Left ventricle myocardium superior (tissue), 1 donor: ENCODE results near the gene FBXL14. TPM values are rescaled to one million over a fixed set of nuclear protein-coding genes. Genes with fewer than 3 reads are reported as not detected.

Experiments
- ATAC-seq: fragments of 200-7000 bp; cut with Tn5 transposase; one replicate; pipeline ENCODE4 v1.9.1; 2020; ENCODE audit warnings: mild to moderate bottlenecking, moderate library complexity
- DNase-seq: peaks from one replicate; pipeline ENCODE4 v3.0.0-alpha.2; 2020
- intact Hi-C: fragments of 100-400 bp; cut with micrococcal nuclease; formaldehyde crosslinking; loops from one replicate; pipeline ENCODE4 v1.11.0; 2022
- total RNA-seq: library from RNA; stranded (reverse); fragmentation: NEBNext Ultra II Directional; extraction: Animal tissue kit (Norgen Biotek cat#: 25700); gene quantifications from one replicate; pipeline ENCODE4 v1.2.1, GENCODE V29; 2021
- donor health status: DM: no; HTN: yes; CAD: no; lungs with severe emphysema.

FBXL14 gene
- total RNA-seq, 1 donor from 2014 or later = 7.7 TPM

DNA sequence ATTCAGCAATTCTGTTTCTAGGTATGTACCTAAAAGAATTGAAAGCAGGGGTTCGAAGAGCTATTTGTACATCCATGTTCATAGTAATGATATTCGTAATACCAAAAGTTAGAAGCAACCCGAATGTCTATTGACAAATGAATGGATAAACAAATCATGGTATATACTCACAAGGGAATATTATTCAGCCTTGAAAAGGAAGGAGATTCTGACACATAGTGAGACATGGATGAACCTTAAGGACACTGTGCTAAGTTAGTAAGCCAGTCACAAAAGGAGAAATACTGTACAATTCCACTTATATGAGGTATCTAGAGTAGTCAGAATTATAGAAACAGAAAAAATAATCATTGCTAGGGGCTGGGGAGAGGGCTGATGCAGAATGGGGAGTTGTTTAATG is 4.4 kb upstream of the FBXL14 start:
- intact Hi-C loops = no loop called here
- DNase-seq (no peak), ATAC-seq (no peak)

DNA sequence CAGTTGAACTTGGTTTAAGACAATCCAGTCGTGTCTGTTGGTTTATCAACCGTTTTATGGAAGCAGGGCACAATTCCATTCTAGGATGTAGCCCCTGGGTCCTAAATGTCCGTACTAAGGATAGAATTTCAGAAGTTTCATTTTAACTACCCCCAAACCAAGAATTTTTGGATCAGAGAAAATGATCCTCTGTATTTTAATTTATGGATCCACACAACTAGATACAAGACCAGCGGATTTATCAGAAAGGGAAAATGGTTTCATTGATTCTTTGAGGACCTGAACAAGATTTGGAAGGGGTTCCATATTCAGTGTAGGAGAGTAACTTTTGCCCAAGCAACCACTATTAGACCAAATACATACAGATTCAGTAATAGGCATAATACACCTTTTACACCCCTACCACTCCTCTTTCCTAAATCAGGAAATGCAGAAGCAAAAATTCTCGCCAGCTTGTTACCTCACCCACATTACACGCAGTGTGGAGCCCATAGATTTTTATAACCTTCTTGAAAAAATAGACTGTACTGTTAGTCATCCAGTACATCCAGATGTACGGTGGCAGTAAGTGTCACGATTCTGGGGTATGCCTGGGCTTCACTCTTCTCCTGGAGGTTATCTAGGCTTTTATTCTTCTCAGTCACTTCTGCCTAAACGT is 1.4 kb upstream of the FBXL14 start:
- DNase-seq (no peak), ATAC-seq (no peak)
- intact Hi-C loops = no loop called here

DNA sequence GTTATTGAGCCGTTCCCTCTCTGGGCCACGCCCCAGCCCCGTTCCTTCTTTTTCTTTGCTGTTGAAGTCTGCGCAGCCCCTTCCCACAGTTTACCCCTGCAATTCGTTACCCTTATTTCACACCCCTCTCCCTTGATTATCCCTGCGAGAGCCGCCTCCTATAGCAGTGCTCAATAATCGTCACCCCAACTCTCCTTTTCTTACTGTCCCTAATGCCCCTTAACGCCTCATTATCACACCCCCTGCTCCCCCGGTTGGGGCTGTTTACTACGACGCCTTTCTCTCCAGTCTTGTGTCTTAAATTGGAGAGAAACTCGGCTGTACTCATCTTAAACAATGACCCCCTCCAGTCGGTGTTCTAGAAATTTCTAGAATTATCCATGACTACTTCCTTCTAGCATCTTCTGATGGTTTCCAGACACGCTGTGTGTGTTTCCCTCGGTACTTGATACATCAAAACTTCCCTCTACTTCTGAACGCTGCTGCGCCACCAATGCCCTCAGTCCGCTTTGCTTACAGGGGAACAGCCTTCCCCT is 713 bp upstream of the FBXL14 start:
- DNase-seq (no peak), ATAC-seq (peak; percentile 18)
- intact Hi-C loops = no loop called here

DNA sequence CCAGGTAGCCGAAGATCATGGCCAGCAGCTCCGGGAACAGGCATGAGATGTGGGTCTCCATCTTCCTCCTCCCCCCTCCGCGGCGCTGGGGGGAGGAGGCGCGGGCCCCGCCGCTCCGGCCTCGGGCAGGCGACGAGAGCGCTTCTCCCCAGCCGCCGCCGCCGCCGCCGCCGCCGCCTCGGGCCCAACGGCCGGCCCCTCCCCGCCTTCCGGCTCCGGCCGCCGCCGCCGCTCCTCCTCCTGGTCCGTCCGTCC is 448 bp downstream of the FBXL14 start:
- DNase-seq = no peak
- intact Hi-C loops = no loop called here
- peak; percentile 54 for ATAC-seq

DNA sequence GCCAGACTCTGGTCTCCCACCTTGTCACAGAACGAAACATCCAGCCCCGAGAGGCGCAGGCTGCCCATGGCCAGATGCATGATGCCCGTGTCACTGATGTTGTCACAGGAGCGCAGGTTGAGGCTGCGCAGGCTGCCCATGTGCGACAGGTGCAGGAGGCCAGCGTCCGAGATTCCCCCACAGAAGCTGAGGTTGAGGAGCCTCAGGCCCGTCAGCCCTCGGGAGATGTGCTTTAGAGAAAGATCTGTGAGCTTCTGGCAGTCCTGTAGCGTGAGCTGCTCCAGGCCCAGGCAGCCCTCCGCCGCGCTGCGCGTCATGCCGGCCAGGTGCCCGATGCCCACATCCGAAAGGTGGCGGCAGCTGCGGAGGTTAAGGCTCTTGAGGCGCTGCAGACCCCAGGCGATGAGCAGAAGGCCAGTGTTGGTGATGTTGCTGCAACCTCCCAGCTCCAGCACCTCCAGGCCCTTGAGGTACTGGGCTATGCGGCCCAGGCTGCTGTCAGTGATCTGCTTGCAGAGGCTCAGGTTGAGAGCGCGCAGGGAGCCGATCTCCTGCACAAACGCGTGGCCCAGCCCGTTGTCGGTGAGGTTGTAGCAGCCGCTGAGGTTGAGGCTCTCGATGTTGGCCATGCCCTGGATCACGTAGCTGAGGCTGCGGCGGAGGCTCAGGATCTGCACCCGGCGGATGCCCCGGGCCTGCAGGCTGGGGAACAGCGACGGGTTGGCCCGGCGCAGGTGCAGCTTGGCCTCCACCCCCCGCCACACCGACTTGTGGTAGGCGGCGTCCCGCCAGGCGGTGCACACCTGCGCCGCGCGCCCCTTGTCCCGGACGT is 991 bp downstream of the FBXL14 start:
- intact Hi-C loops = no loop called here
- DNase-seq (peak; percentile 58), ATAC-seq (peak; percentile 6)

DNA sequence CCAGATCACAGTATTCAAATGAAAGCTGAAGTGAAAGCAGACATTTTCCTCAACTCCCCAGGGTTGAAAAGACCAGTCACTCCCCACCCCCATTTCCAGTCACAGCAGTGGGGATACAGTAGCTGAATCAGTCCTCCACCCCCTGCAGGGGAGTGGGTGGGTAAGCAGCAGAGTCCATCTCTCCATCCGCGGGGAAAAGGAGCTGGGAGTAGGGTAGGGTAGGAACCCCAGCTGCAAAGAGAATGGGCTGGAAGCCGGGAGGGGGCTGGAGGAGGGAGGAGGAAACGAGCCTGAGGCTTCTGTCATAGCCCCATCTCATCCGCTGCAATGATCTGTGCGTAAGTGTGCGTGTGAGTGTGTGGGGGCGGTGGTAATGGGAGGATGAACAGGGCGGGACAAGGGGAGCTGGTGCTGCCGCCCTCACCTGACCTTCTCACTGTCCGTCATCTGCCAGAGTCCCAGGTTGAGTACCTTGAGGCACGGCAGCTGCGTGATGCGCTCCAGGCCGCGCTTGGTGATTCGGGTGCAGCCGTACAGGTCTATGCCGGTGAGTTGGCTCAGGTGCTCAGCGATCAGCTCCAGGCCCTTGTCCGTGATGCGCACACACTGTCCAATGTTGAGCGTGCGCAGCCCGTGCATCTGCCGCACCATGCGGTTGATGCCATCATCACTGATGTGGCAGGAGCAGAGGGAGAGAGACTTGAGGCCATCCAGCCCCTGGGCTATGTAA is 1.8 kb downstream of the FBXL14 start:
- DNase-seq = no peak
- ATAC-seq = peak; percentile 5
- intact Hi-C loops = no loop called here

DNA sequence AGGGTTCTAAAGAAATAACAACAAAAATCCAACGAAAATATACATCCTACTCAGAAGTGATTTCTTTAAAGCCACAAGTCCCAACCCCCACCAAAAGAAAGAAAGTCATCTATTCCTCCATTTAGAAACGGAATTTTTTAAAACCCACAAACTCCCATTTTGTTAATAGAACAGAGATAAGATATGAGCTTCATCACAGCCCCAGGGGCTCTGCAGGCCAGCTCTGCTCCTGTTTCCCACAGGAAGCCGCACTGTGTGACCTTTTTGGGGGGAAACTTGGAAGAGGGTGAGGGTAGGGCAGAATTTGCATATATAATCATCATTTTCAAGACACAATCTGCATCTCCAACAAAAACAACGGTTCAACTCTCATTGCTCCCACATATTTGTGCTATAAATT is 2.8 kb downstream of the FBXL14 start:
- no peak for DNase-seq
- intact Hi-C loops = no loop called here
- ATAC-seq = no peak

DNA sequence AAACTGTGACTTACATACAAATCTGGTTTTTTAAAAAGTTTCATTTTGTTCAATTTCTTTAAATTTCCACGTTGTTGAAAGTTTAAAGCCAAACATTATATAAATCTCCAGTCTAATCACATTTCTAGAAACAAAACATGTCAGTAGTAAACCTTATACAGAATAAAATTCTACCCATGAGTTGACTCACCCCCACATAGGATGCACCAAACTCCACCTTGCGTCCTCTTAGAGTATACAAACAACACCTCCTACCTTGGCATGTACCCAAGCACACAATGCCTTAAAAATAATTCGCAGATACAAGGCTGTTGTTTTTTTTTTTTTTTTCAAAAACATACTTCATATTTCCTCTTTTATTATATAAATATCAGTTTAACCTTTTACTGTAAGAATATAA is 3.3 kb downstream of the FBXL14 start:
- intact Hi-C loops = no loop called here
- ATAC-seq = no peak
- no peak for DNase-seq

DNA sequence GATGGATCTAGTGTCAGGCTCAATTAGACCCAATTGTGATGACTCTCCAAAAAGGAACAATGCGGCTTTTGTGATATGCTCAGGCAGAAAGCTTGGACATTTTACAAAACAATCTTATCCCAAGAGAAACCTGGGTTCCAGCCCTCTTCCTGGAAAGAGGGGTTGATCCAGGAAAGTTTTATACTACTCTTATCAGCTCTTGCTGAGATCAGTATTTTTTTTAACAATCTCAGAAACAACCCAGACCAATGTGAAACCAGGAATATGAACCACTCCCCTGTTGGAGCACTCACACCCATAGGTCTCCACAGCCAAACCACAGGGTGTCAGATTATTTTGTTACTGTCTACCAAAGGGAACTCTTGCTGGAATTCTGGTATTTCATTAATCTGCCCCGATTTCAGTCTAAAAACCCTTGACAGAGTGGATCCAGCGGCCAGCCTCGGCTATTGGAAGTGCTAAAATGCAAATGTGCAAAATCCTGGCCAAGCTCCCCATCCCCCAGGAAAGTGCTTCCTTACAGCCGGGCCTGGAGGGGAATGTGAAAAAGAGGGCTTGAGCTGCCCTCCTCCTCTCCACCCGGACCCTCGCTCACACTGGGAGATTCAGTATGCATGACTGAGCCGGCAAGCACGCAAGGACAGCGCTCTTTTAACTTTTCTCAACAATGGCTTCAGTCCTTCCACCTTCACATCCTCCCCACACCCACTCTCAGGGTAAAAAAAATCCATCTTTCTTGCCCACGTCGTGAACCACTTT is 4.0 kb downstream of the FBXL14 start:
- intact Hi-C loops = no loop called here
- ATAC-seq = peak; percentile 40
- no peak for DNase-seq

DNA sequence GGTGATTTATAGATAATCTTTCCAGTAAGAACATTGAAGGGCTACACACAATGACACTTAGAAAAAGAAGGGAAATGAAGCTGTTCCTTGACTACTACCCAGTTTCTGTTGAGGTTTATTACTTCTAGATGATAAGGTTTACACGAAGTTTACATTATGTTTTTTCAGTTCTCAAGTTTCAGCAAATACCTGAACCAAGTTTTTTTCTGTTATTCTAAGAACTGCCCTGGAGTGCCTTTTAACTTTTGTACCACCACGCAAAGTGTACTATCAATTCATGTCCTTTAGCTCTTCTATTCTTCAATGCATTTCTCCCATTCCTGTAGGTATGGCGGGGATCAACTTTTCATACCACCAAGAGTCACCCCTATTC is 5.8 kb downstream of the FBXL14 start:
- intact Hi-C loops = no loop called here
- DNase-seq = no peak
- no peak for ATAC-seq

DNA sequence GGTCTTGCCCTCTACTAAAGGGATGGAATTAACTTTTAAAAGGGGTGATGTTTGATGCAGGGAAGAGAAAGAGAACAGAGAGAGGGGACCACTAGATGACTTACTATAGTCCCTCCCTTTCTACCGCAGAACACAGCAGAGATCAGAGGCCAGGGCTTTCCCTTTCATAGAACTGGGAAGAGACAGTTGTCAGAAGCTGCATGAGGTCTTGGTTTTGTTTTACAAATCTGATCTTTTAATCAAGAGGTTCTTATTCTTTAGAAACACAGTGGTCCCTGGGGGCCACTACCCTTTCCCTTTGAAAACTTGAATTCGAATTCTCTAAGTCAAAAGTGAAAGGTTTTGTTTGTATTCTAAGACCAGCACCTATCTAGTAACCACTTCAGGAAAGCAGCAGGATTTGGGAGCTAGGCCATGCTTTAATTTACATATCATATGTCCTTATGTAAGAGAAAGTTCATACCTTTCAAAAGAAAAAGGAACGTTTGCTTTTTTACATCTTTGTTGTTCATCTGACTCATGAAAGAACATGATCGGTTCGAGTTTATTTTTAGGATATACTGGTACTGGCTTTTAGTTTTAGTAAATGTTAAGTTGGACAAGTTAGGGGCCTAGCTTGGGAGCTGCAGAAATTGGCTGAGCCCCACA is 6.3 kb downstream of the FBXL14 start:
- no peak for ATAC-seq
- no peak for DNase-seq
- intact Hi-C loops = no loop called here

DNA sequence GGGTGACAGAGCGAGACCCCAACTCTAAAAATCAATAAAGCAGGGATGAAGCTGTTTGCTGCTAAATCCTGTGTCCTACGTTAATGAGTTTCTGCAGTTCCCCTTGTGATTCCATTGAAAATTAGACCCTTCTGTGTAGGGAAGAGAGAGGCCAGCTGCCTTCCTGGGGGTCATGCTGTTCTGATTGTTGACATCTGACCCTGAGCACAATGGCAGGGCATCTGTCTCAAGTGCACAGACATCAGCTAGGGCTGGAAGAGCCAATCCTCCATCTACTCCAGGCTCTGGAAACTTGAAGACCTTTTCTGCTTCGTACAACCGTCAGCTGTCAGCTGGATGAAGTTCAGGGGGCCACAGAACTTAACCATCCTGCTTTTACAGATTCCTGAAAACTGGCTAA is 10.1 kb downstream of the FBXL14 start:
- no peak for ATAC-seq
- intact Hi-C loops = no loop called here
- DNase-seq = no peak

DNA sequence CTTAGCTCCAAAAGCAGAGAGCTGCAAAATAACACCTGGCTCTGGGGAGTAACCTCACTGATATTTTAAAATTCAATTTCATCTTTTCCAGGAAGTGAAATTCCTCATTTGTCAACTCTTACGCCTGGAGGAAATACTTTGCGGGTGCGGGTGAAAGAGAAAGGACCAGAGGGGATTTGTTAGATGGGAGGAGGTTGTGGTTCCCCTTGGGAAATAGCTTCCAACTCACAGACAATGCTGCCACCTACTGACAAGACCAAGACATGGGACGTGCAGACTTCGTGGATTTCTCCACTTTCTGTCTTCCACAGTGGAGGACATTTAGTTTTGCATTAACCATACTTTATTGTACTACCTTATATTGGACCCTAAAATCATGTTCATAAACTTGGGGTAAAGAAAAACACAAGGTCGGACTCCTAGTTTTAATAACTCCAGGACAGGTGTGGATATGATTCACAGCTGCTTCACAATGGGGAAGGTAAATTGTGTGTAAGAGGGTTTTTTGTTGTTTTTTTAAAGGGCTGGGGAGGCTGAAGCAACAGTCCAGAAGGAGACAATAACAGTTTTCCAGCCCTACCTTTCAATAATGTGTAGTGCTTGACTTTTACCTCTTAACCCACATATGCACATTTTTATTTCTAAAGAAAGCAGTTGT is 10.8 kb downstream of the FBXL14 start:
- intact Hi-C loops = no loop called here
- DNase-seq = no peak
- ATAC-seq = peak; percentile 83

DNA sequence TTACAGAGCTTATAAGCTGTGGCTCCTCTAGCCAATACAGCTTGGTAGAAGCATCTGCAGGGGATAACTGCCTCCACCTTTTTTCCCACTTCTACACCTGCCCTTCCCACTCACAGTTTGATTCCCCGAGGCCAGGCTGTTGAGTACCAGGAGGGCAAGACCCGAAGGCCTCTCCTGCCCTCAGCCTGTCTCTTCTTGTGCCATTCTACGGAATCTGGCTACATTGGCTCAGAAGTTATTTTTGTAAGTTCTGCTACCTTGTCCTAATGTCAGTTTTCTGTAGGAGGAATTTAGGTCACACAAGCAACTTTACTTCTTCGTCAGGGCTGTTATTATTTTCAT is 11.7 kb downstream of the FBXL14 start:
- DNase-seq (no peak), ATAC-seq (no peak)
- intact Hi-C loops = no loop called here

DNA sequence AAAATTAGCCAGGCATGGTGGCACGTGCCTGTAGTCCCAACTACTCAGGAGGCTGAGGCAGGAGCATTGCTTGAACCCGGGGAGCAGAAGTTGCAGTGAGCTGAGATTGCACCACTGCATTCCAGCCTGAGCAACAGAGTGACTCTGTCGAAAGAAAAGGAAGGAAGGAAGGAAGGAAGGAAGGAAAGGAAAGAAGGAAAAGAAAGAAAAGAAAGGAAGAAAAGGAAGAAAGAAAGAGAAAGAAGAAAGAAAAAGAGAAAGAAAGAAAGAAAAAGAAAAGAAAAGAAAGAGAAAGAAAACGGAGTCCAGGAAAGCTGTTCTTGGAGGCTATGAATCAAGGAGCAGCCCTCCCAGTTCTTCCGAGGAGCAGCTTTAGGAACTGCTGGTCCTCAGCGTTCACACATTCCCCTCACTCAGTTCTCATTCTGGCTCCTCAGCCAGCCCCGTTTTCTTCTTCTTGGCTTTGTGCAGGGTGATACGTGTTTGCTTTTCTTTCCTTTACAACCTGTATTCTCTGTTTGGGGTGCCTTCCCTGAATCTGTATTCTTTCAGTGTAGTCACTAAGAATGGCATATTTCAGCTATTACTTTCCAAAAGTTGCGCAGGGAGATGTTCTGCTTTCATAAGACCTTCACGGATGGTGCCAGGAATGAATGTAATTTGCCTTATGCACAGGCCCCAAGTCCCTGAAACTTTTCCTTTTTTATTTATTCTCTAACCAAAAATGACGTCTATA is 12.2 kb downstream of the FBXL14 start:
- ATAC-seq (no peak), DNase-seq (no peak)
- intact Hi-C loops = no loop called here

DNA sequence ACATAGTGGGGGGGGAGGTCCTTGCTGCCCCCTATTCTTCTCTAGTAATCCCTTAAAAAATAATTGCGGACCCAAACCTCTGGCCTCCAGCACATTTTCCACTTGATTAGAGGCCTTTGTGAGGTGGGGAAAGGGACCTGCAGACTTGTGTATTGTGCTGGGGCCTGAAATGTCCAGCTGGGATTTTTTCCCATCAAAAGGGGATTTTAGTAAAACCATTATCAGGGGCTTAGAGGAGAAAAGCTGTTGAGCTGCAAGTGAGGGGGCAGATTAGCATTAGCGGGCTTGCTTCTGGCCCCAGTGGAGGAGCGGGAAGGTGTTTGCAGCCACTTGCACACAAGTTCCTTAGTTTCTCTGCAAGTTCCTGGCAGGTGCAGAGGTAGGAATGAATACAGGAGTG is 13.9 kb downstream of the FBXL14 start:
- ATAC-seq = no peak
- DNase-seq = no peak
- intact Hi-C loops = no loop called here

DNA sequence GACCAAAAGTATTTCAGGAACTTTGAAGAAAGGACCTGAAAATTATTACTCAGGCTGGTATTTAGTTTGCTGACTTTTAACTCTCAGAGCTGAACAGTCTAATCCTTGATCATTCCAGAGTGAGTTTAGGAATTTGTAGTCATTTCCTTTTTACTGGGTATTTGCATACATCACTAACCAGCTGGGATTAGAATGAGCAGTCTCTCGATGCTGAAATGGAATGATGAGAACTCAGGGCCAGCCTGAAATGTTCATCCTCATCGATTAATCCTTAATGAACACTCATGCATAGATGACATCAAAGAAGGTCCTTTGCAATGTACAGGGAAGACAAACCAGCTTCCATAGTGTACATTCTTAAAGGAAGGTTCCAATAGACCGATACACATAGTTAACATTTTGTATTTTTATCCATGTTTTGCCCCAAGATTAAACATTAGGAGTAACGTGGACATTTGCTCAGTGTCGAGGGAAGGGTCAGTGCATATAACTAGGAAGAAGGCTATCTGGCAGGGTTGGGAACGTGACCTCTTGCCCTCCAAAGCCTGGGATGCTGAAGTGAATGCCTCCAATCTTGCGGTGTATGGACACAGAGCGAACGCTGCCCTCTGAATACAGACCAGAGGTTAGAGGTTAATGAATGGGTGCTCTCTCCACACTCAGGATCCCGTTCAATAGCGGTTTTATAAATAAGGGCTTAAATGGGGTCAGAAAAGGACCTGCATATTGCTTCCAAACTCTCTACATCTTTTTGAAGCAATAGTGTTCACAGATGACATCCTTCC is 14.5 kb downstream of the FBXL14 start:
- no peak for ATAC-seq
- DNase-seq = no peak
- intact Hi-C loops = no loop called here
